ENCODE data around the gene CCDC50. TPM values are rescaled to one million over a fixed set of nuclear protein-coding genes. Genes with fewer than 3 reads are reported as not detected.
A peak's percentile ranks its signal among the peaks of the same experiment; 100 is the strongest.

The CCDC50 gene
- total RNA-seq, 1 donor from 2014 or later, result 55.9 TPM

GRCh38 chr3:191366675-191367074, 37.5 kb downstream of the CCDC50 start:
- peaks cover 22% of the 10 kb centered on the region for H3K36me3 Mint-ChIP-seq (ENCODE audit: low read depth)
- no peak for DNase-seq (ENCODE audit: low spot score)
- H3K4me3 Mint-ChIP-seq (ENCODE audit: unreplicated experiment), result no peak overlapping the region
- peaks cover 27% of the 10 kb centered on the region for H3K4me1 Mint-ChIP-seq (ENCODE audit: low read depth)
- H3K27ac Mint-ChIP-seq (ENCODE audit: unreplicated experiment), result no peak overlapping the region
- H3K27me3 Mint-ChIP-seq (ENCODE audit: low read depth), result no peaks in the 10 kb centered on the region
- no peak for TF ChIP-seq CTCF (IDR thresholded peaks at IDR 0.05)
- H3K9me3 Mint-ChIP-seq (ENCODE audit: low read depth), result no peaks in the 10 kb centered on the region

GRCh38 chr3:191368755-191369615, 39.8 kb downstream of the CCDC50 start:
- TF ChIP-seq CTCF (IDR thresholded peaks at IDR 0.05), result no peak
- DNase-seq (ENCODE audit: low spot score), result no peak
- no peak overlapping the region for H3K4me3 Mint-ChIP-seq (ENCODE audit: unreplicated experiment)
- peaks cover 35% of the 10 kb centered on the region for H3K4me1 Mint-ChIP-seq (ENCODE audit: low read depth)
- H3K36me3 Mint-ChIP-seq (ENCODE audit: low read depth), result peaks cover 10% of the 10 kb centered on the region
- no peaks in the 10 kb centered on the region for H3K9me3 Mint-ChIP-seq (ENCODE audit: low read depth)
- H3K27me3 Mint-ChIP-seq (ENCODE audit: low read depth), result no peaks in the 10 kb centered on the region
- H3K27ac Mint-ChIP-seq (ENCODE audit: unreplicated experiment), result no peak overlapping the region

- Mint-ChIP-seq H3K9me3 (ENCODE audit: low read depth) (no peaks in the 10 kb centered on the region), H3K27me3 (ENCODE audit: low read depth) (no peaks in the 10 kb centered on the region), H3K27ac (ENCODE audit: unreplicated experiment) (no peak overlapping the region), H3K36me3 (ENCODE audit: low read depth) (peaks cover 10% of the 10 kb centered on the region), H3K4me3 (ENCODE audit: unreplicated experiment) (no peak overlapping the region), H3K4me1 (ENCODE audit: low read depth) (peaks cover 30% of the 10 kb centered on the region)
- no peak for TF ChIP-seq CTCF (IDR thresholded peaks at IDR 0.05)
- DNase-seq (ENCODE audit: low spot score), result no peak
Observed at GRCh38 chr3:191369616-191370010, 40.4 kb downstream of the CCDC50 start.

- Mint-ChIP-seq H3K4me3 (ENCODE audit: unreplicated experiment) (no peak overlapping the region), H3K36me3 (ENCODE audit: low read depth) (peaks cover 13% of the 10 kb centered on the region), H3K27ac (ENCODE audit: unreplicated experiment) (peak overlapping the region; percentile 54)
Observed at GRCh38 chr3:191372122-191372521, 42.9 kb downstream of the CCDC50 start.

GRCh38 chr3:191373327-191373726, 44.1 kb downstream of the CCDC50 start:
- TF ChIP-seq CTCF (IDR thresholded peaks at IDR 0.05), result no peak
- no peak for DNase-seq (ENCODE audit: low spot score)

More at GRCh38 chr3:191372122-191372521, 42.9 kb downstream of the CCDC50 start:
- Mint-ChIP-seq H3K9me3 (ENCODE audit: low read depth) (no peaks in the 10 kb centered on the region), H3K4me1 (ENCODE audit: low read depth) (peaks cover 37% of the 10 kb centered on the region), H3K27me3 (ENCODE audit: low read depth) (no peaks in the 10 kb centered on the region)
- no peak for DNase-seq (ENCODE audit: low spot score)
- no peak for TF ChIP-seq CTCF (IDR thresholded peaks at IDR 0.05)

More at GRCh38 chr3:191373327-191373726, 44.1 kb downstream of the CCDC50 start:
- H3K4me3 Mint-ChIP-seq (ENCODE audit: unreplicated experiment), result no peak overlapping the region
- H3K9me3 Mint-ChIP-seq (ENCODE audit: low read depth), result no peaks in the 10 kb centered on the region
- H3K36me3 Mint-ChIP-seq (ENCODE audit: low read depth), result peaks cover 13% of the 10 kb centered on the region
- H3K4me1 Mint-ChIP-seq (ENCODE audit: low read depth), result peaks cover 46% of the 10 kb centered on the region
- no peak overlapping the region for H3K27ac Mint-ChIP-seq (ENCODE audit: unreplicated experiment)
- H3K27me3 Mint-ChIP-seq (ENCODE audit: low read depth), result no peaks in the 10 kb centered on the region

Data from chondrocyte (in vitro differentiated cells).